GM18873 (cell line): ENCODE measurements around the gene CD4.

Experiments used
- ATAC-seq: cut with Tn5 transposase; IDR thresholded peaks from one replicate; pipeline ENCODE4 v1.9.1; 2021; ENCODE audit warnings: mild to moderate bottlenecking, moderate library complexity, moderate number of reproducible peaks; ENCODE audit not compliant: unreplicated experiment, low FRiP score

CD4 gene

DNA sequence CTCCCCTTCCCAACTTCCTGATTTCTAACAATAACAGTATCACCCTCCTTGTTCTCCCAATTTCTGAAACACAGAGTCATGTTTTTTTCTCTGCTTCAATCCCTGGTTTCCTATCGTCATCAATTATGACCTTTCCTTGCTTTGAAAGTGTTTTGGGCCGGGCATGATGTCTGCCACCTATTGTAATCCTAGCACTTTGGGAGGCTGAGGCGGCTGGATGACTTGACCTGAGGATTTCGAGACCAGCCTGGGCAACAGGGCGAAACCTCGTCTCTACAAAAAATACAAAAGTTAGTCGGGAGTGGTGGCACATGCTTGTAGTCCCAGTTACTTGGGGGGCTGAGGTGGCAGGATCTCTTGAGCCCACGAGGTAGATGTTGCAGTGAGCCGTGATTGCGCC is 19.7 kb downstream of the CD4 start:
- no peak for ATAC-seq

DNA sequence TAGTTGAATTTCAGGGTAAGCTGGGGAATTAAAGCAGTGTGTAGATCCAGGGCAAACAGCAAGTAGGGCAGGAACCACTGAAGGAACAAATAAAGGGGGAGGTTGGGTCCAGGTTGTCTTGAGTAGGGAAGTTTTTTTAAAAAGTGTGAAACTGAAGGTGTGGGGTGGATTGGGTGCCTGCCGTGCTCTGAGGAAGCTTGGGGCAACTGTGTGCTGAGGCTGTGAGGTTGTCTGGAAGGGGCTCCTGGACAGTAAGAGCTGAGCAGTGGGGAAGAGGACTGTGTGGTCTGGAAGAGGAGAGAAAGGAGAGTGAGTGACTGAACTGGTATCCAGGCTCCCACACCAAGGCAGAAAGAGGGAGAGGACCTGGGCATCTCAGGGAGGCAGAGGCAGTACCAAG is 21.4 kb downstream of the CD4 start:
- no peak for ATAC-seq

DNA sequence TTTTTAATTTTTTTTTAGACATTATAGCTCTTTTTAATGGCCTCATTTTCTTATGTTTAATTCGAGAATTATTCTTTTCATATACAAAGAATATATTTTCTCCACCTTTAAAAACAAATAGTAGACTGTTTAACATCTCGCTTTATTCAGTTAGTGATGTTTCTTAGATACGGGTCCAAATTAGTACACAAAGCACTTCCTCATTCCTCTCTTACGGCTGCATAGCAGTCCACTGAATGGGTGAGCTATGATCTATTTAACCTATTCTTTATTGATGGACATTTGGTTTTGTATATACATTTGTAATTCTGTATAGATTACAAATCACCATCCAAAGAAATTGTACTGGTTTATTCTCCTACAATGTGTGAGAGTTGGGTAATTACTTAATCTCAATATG is 24.0 kb downstream of the CD4 start:
- ATAC-seq, result no peak

- ATAC-seq, result no peak
Observed at GRCh38 chr12:6816598-6816997, 27.3 kb downstream of the CD4 start.

GRCh38 chr12:6817098-6817497 is 27.8 kb downstream of the CD4 start:
- no peak for ATAC-seq

DNA sequence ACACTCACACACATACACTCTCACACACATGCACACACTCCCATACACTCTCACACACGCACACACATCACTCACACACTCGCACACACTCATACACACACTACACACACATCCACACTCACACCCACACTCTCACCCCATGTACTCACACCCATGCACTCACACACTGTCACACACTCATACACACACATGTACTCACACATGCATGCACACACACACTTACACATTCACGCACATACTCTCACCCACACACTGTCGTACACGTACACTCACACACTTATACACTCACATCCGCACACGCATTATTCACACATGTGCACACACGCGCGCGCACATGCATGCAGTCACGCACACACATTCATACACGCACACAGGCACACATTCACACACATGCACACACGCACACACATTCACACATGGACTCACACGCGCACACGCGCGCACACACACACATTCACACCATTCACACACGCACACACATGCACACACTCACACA is 28.4 kb downstream of the CD4 start:
- ATAC-seq, result no peak

- ATAC-seq, result no peak
Observed at GRCh38 chr12:6818222-6818621, 28.9 kb downstream of the CD4 start.

DNA sequence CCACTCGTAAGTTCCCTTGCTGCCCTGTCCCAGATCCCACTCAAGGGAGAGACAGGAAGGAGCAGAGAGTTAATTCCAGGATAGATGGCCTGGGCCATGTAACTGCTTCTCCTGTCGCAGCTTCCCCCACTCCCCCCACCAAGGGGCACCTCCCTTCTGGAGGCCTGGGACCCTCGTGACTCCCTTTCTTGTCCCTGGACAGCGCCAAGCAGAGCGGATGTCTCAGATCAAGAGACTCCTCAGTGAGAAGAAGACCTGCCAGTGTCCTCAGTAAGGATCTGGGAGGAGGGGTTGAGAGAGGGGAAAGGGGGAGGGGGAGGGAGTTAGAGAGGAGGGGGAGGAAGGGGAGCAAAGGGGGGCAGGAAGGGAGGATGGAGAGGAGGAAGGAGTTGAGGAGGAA is 29.3 kb downstream of the CD4 start:
- ATAC-seq, result no peak

DNA sequence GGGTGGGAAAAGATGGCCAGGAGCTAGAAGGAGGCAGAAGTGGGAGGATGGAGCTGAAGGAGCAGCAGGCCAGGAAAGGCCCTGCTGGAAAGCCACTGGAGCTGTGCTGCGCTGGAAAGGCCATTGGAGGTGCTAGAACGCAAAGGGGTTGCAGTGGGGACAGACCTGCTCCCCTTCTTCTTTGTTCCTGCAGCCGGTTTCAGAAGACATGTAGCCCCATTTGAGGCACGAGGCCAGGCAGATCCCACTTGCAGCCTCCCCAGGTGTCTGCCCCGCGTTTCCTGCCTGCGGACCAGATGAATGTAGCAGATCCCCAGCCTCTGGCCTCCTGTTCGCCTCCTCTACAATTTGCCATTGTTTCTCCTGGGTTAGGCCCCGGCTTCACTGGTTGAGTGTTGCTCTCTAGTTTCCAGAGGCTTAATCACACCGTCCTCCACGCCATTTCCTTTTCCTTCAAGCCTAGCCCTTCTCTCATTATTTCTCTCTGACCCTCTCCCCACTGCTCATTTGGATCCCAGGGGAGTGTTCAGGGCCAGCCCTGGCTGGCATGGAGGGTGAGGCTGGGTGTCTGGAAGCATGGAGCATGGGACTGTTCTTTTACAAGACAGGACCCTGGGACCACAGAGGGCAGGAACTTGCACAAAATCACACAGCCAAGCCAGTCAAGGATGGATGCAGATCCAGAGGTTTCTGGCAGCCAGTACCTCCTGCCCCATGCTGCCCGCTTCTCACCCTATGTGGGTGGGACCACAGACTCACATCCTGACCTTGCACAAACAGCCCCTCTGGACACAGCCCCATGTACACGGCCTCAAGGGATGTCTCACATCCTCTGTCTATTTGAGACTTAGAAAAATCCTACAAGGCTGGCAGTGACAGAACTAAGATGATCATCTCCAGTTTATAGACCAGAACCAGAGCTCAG is 30.0 kb downstream of the CD4 start:
- ATAC-seq, result no peak

DNA sequence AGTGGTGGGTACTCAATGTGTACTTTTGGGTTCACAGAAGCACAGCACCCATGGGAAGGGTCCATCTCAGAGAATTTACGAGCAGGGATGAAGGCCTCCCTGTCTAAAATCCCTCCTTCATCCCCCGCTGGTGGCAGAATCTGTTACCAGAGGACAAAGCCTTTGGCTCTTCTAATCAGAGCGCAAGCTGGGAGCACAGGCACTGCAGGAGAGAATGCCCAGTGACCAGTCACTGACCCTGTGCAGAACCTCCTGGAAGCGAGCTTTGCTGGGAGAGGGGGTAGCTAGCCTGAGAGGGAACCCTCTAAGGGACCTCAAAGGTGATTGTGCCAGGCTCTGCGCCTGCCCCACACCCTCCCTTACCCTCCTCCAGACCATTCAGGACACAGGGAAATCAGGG is 30.8 kb downstream of the CD4 start:
- ATAC-seq, result no peak

GRCh38 chr12:6821591-6822425 is 32.5 kb downstream of the CD4 start, which contains the start of gene GPR162:
TSS of gene GPR162 (plus strand) at chr12:6821821. CDS start at chr12:6823899, 2,078 bp downstream.
- ATAC-seq, result no peak

GRCh38 chr12:6822426-6823135 is 33.3 kb downstream of the CD4 start:
- no peak for ATAC-seq

- ATAC-seq, result no peak
Observed at GRCh38 chr12:6823182-6824084, 34.1 kb downstream of the CD4 start.

GRCh38 chr12:6824085-6824775 is 34.9 kb downstream of the CD4 start:
- no peak for ATAC-seq

GRCh38 chr12:6824901-6825381 is 35.6 kb downstream of the CD4 start:
- no peak for ATAC-seq

- ATAC-seq, result no peak
Observed at GRCh38 chr12:6825398-6826124, 36.2 kb downstream of the CD4 start.

- no peak for ATAC-seq
Observed at GRCh38 chr12:6826125-6826733, 36.9 kb downstream of the CD4 start.
